H9 (cell line): ENCODE data around the gene DNAI7. TPM values are rescaled to one million over a fixed set of nuclear protein-coding genes. Genes with fewer than 3 reads are reported as not detected.

Experiments used
- DNase-seq: peaks from one replicate; pipeline ENCODE4 v3.0.0-alpha.2; 2017
- H2AFZ ChIP-seq: one replicate; pipeline ENCODE4 v1.6.1; 2013; ENCODE audit warnings: mild to moderate bottlenecking, low read length, control low read depth, moderate library complexity
- H2AK5ac ChIP-seq: 2 replicates; pipeline ENCODE4 v1.6.1; 2013; ENCODE audit warnings: low read length, control low read depth, mixed read lengths; ENCODE audit not compliant: insufficient read length
- H2BK120ac ChIP-seq: one replicate; pipeline ENCODE4 v1.6.1; 2013; ENCODE audit warnings: low read depth, mild to moderate bottlenecking, low read length, control low read depth, inconsistent platforms; ENCODE audit not compliant: poor library complexity, severe bottlenecking
- H2BK12ac ChIP-seq: 2 replicates; pipeline ENCODE4 v1.6.1; 2013; ENCODE audit warnings: low read length, control low read depth, mixed read lengths, low read depth; ENCODE audit not compliant: insufficient read length
- H2BK15ac ChIP-seq: 2 replicates; pipeline ENCODE4 v1.6.1; 2013; ENCODE audit warnings: low read depth, low read length, control low read depth
- H2BK20ac ChIP-seq: one replicate; pipeline ENCODE4 v1.6.1; 2013; ENCODE audit warnings: low read depth, mild to moderate bottlenecking, low read length, control low read depth, inconsistent platforms; ENCODE audit not compliant: poor library complexity, severe bottlenecking
- H2BK5ac ChIP-seq: 2 replicates; pipeline ENCODE4 v1.6.1; 2013; ENCODE audit warnings: low read length, control low read depth, mixed read lengths; ENCODE audit not compliant: insufficient read length
- H3K14ac ChIP-seq: 2 replicates; pipeline ENCODE4 v1.6.1; 2013; ENCODE audit warnings: low read length, control low read depth; ENCODE audit not compliant: insufficient read depth
- H3K18ac ChIP-seq: 2 replicates; pipeline ENCODE4 v1.6.1; 2013; ENCODE audit warnings: low read depth, mild to moderate bottlenecking, mixed read lengths, low read length, control low read depth; ENCODE audit not compliant: insufficient read length
- H3K23ac ChIP-seq: 2 replicates; pipeline ENCODE4 v1.6.1; 2013; ENCODE audit warnings: low read length, control low read depth, mixed read lengths, low read depth; ENCODE audit not compliant: insufficient read length
- H3K23me2 ChIP-seq: 2 replicates; pipeline ENCODE4 v1.6.1; 2013; ENCODE audit warnings: low read depth, mild to moderate bottlenecking, mixed read lengths, low read length, control low read depth; ENCODE audit not compliant: insufficient read length, poor library complexity, severe bottlenecking
- H3K27ac ChIP-seq: 2 replicates; pipeline ENCODE4 v1.5.1; 2013; ENCODE audit warnings: low read length, control low read depth, mixed read lengths, low read depth; ENCODE audit not compliant: insufficient read length
- H3K27me3 ChIP-seq: 2 replicates; pipeline ENCODE4 v1.6.1; 2013; ENCODE audit warnings: low read length, control low read depth, inconsistent platforms; ENCODE audit not compliant: insufficient read depth
- H3K4ac ChIP-seq: 2 replicates; pipeline ENCODE4 v1.6.1; 2013; ENCODE audit warnings: low read depth, mild to moderate bottlenecking, control low read depth, inconsistent platforms, low read length, moderate library complexity
- H3K4me1 ChIP-seq: 2 replicates; pipeline ENCODE4 v1.6.1; 2013; ENCODE audit warnings: low read length, control low read depth, inconsistent platforms; ENCODE audit not compliant: insufficient read depth
- H3K4me2 ChIP-seq: 2 replicates; pipeline ENCODE4 v1.6.1; 2013; ENCODE audit warnings: low read length, control low read depth, mixed read lengths; ENCODE audit not compliant: insufficient read length, insufficient read depth
- H3K56ac ChIP-seq: 2 replicates; pipeline ENCODE4 v1.6.1; 2013; ENCODE audit warnings: low read depth, mild to moderate bottlenecking, mixed read lengths, low read length, control low read depth; ENCODE audit not compliant: insufficient read length
- H3K79me1 ChIP-seq: 2 replicates; pipeline ENCODE4 v1.6.1; 2013; ENCODE audit warnings: low read depth, mild to moderate bottlenecking, moderate library complexity, low read length, control low read depth, inconsistent platforms; ENCODE audit not compliant: insufficient read depth, poor library complexity, severe bottlenecking
- H3K79me2 ChIP-seq: 2 replicates; pipeline ENCODE4 v1.6.1; 2013; ENCODE audit warnings: low read length, control low read depth, inconsistent platforms; ENCODE audit not compliant: insufficient read depth
- H3K9ac ChIP-seq: 2 replicates; pipeline ENCODE4 v1.6.1; 2013; ENCODE audit warnings: low read length, control low read depth, mixed read lengths; ENCODE audit not compliant: insufficient read length; ENCODE audit errors: extremely low read depth
- H3K9me3 ChIP-seq: one replicate; pipeline ENCODE4 v1.6.1; 2013; ENCODE audit warnings: low read depth, low read length, inconsistent platforms; ENCODE audit not compliant: control insufficient read depth
- H3T11ph ChIP-seq: one replicate; pipeline ENCODE4 v1.6.1; 2013; ENCODE audit warnings: mild to moderate bottlenecking, low read length, control low read depth, inconsistent platforms
- H4K20me1 ChIP-seq: one replicate; pipeline ENCODE4 v1.6.1; 2013; ENCODE audit not compliant: control insufficient read depth, insufficient read length, insufficient read depth
- H4K5ac ChIP-seq: 2 replicates; pipeline ENCODE4 v1.6.1; 2013; ENCODE audit warnings: low read depth, mild to moderate bottlenecking, mixed read lengths, low read length, control low read depth; ENCODE audit not compliant: insufficient read length
- H4K8ac ChIP-seq: replicated peaks from 2 replicates; pipeline ENCODE4 v1.6.1; 2013; ENCODE audit warnings: low read length, control low read depth, mixed read lengths, low read depth; ENCODE audit not compliant: insufficient read length
- H4K91ac ChIP-seq: 2 replicates; pipeline ENCODE4 v1.6.1; 2013; ENCODE audit warnings: low read depth, mild to moderate bottlenecking, moderate library complexity, mixed read lengths, low read length, control low read depth; ENCODE audit not compliant: insufficient read length
- H3K27ac Mint-ChIP-seq, 3 experiments: 2 replicates in 2 of 3; 3 replicates in 1 of 3; pipeline ENCODE4 v1.8.0; 2020 to 2021; ENCODE audit warnings: mixed read lengths in 3 of 3, mild to moderate bottlenecking in 1 of 3, moderate library complexity in 1 of 3
- H3K27me3 Mint-ChIP-seq: 2 replicates; pipeline ENCODE4 v1.8.0; 2021; ENCODE audit warnings: low read depth, mild to moderate bottlenecking, moderate library complexity, mixed read lengths
- H3K36me3 Mint-ChIP-seq, 3 experiments: 2 replicates in 2 of 3; 3 replicates in 1 of 3; pipeline ENCODE4 v1.8.0; 2020 to 2021; ENCODE audit warnings: low read depth in 3 of 3, mixed read lengths in 3 of 3; ENCODE audit not compliant: insufficient read depth in 1 of 3
- H3K4me1 Mint-ChIP-seq, 2 experiments: 2 replicates each; pipeline ENCODE4 v1.8.0; 2020; ENCODE audit warnings: mixed read lengths in 2 of 2
- H3K4me3 Mint-ChIP-seq, 2 experiments: 2 replicates in 1 of 2; 3 replicates in 1 of 2; pipeline ENCODE4 v1.8.0; 2020 to 2021; ENCODE audit warnings: mild to moderate bottlenecking in 2 of 2, mixed read lengths in 2 of 2, moderate library complexity in 1 of 2
- H3K9me3 Mint-ChIP-seq, 2 experiments: 2 replicates in 1 of 2; 3 replicates in 1 of 2; pipeline ENCODE4 v1.8.0; 2020; ENCODE audit warnings: mild to moderate bottlenecking in 2 of 2, mixed read lengths in 2 of 2, moderate library complexity in 1 of 2
- total RNA-seq: library from RNA; stranded (reverse); gene quantifications from 2 replicates; pipeline ENCODE4 v1.2.1, GENCODE V29; 2021
- TF ChIP-seq, protein P1 (sequence below): fragments of 200-600 bp; sonication (generic); conservative IDR thresholded peaks from 3 replicates; pipeline ENCODE4 v1.8.0; 2021; ENCODE audit warnings: antibody characterized with exemption, mild to moderate bottlenecking

Gene DNAI7
- total RNA-seq, 1 experiment from 2014 or later = not detected

DNA sequence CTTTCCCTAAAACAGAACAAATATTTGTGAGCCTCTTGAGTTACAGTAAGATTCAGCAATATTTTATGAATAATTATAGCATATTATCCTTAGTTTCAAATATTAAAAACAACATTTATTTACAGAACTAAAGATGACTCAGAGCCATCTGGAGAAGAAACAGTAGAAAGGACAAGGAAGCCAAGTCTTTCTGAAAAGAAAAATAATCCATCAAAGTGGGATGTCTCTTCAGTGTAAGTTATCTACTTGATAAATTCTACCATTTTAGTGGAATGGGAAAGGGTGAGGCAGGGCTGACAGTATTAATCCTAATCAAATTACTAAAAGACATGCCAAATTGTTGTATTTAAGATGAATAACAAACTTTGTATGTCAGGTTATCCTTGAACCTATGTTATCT is 88.1 kb downstream of the DNAI7 start:
- H2AK5ac ChIP-seq = no peak overlapping the region
- 0 out of 5 replicates have a peak, but pooled peaks cover 0 to 4% of the 10 kb centered on the region in 2 experiments for H3K9me3 Mint-ChIP-seq

More for the DNA sequence above, 88.1 kb downstream of the DNAI7 start:
- Histone ChIP-seq H3K79me1 (no peaks in the 10 kb centered on the region), H3K27me3 (no peaks in the 10 kb centered on the region), H3K4me1 (no peaks in the 10 kb centered on the region), H3K9ac (no peak overlapping the region), H3K79me2 (no peaks in the 10 kb centered on the region), H2BK5ac (no peak overlapping the region), H3K27ac (no peak overlapping the region), H4K91ac (no peak overlapping the region), H3K9me3 (no peaks in the 10 kb centered on the region), H2BK15ac (no peak overlapping the region), H2BK12ac (no peak overlapping the region), H2AFZ (no peak overlapping the region), H2BK120ac (no peak overlapping the region), H2BK20ac (no peak overlapping the region), H4K20me1 (no peaks in the 10 kb centered on the region), H3K23ac (no peak overlapping the region), H4K5ac (no peak overlapping the region), H3K23me2 (no peaks in the 10 kb centered on the region), H3K14ac (no peak overlapping the region), H3K4ac (no peak overlapping the region), H3K4me2 (no peak overlapping the region), H3T11ph (no peak overlapping the region), H4K8ac (no peak overlapping the region), H3K18ac (no peak overlapping the region), H3K56ac (no peak overlapping the region)
- H3K36me3 Mint-ChIP-seq = no peaks in the 10 kb centered on the region
- no peak overlapping the region for H3K27ac Mint-ChIP-seq
- no peak for DNase-seq
- peaks cover 2% of the 10 kb centered on the region; the same call in 1 of the 2 replicates for H3K27me3 Mint-ChIP-seq
- peaks cover 3 to 5% of the 10 kb centered on the region in 2 experiments; a peak in 2 of 4 replicates for H3K4me1 Mint-ChIP-seq
- no peak overlapping the region for H3K4me3 Mint-ChIP-seq
- TF ChIP-seq, protein P1, sequence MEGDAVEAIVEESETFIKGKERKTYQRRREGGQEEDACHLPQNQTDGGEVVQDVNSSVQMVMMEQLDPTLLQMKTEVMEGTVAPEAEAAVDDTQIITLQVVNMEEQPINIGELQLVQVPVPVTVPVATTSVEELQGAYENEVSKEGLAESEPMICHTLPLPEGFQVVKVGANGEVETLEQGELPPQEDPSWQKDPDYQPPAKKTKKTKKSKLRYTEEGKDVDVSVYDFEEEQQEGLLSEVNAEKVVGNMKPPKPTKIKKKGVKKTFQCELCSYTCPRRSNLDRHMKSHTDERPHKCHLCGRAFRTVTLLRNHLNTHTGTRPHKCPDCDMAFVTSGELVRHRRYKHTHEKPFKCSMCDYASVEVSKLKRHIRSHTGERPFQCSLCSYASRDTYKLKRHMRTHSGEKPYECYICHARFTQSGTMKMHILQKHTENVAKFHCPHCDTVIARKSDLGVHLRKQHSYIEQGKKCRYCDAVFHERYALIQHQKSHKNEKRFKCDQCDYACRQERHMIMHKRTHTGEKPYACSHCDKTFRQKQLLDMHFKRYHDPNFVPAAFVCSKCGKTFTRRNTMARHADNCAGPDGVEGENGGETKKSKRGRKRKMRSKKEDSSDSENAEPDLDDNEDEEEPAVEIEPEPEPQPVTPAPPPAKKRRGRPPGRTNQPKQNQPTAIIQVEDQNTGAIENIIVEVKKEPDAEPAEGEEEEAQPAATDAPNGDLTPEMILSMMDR = no peak
